IMR-90 (cell line): ENCODE results near the gene C13orf46. TPM values are rescaled to one million over a fixed set of nuclear protein-coding genes. Genes with fewer than 3 reads are reported as not detected.

Experiments used
- ATAC-seq: fragments of 200-7000 bp; cut with Tn5 transposase; 2 replicates; pipeline ENCODE4 v1.9.1; 2020; ENCODE audit warnings: low read depth, mild to moderate bottlenecking, moderate library complexity
- BruUV-seq: library from RNA; stranded (reverse); fragments of 400-500 nt; replicated peaks from 2 replicates; lab custom pipeline; 2021; lab: Mats Ljungman, UMichigan
- CTCF ChIA-PET: fragments of 300-600 bp; formaldehyde crosslinking; extraction: SDS; loops from one replicate; lab custom pipeline; 2021; ENCODE audit warnings: antibody characterized with exemption; lab: Yijun Ruan, JAX
- POLR2A ChIA-PET: fragments of 300-600 bp; sonication (Branson Sonifier 250); formaldehyde crosslinking; loops from one replicate; lab custom pipeline; 2022; ENCODE audit warnings: antibody characterized with exemption; ENCODE audit not compliant: unreplicated experiment; lab: Charles Lee
- DNase-seq: peaks from one replicate; pipeline ENCODE4 v3.0.0; 2013
- H2AFZ ChIP-seq: replicated peaks from 2 replicates; pipeline ENCODE3; 2013; ENCODE audit warnings: low read length, mild to moderate bottlenecking; ENCODE audit not compliant: poor library complexity
- H2AK5ac ChIP-seq: 2 replicates; pipeline ENCODE4 v1.6.1; 2013; ENCODE audit warnings: low read depth, low read length, inconsistent platforms
- H2AK9ac ChIP-seq: replicated peaks from 2 replicates; pipeline ENCODE3; 2013; ENCODE audit warnings: mild to moderate bottlenecking, low read depth, low read length, moderate library complexity; ENCODE audit not compliant: poor library complexity
- H2BK120ac ChIP-seq: 2 replicates; pipeline ENCODE4 v1.6.1; 2013; ENCODE audit warnings: low read depth, low read length, inconsistent platforms
- H2BK15ac ChIP-seq: 3 replicates; pipeline ENCODE4 v1.6.1; 2013; ENCODE audit warnings: low read depth, low read length, inconsistent platforms
- H2BK20ac ChIP-seq: 2 replicates; pipeline ENCODE4 v1.6.1; 2013; ENCODE audit warnings: low read depth, mild to moderate bottlenecking, inconsistent platforms, low read length, moderate library complexity
- H2BK5ac ChIP-seq: 2 replicates; pipeline ENCODE4 v1.6.1; 2013; ENCODE audit warnings: mild to moderate bottlenecking, low read depth, low read length, inconsistent platforms; ENCODE audit not compliant: poor library complexity, severe bottlenecking
- H3K14ac ChIP-seq: replicated peaks from 2 replicates; pipeline ENCODE4 v1.6.1; 2013; ENCODE audit warnings: low read depth, low read length, inconsistent platforms
- H3K18ac ChIP-seq: 2 replicates; pipeline ENCODE4 v1.6.1; 2013; ENCODE audit warnings: low read depth, low read length, control low read depth
- H3K23ac ChIP-seq: 2 replicates; pipeline ENCODE4 v1.6.1; 2013; ENCODE audit warnings: low read depth, low read length, inconsistent platforms
- H3K27ac ChIP-seq: 2 replicates; pipeline ENCODE4 v1.5.1; 2013; ENCODE audit warnings: mild to moderate bottlenecking, control low read depth, low read length; ENCODE audit not compliant: insufficient read depth
- H3K27me3 ChIP-seq: 2 replicates; pipeline ENCODE4 v1.6.1; 2013; ENCODE audit warnings: low read length; ENCODE audit not compliant: control insufficient read depth, insufficient read depth
- H3K36me3 ChIP-seq: 2 replicates; pipeline ENCODE4 v1.6.1; 2013; ENCODE audit warnings: low read length, mixed read lengths; ENCODE audit not compliant: control insufficient read depth, insufficient read depth
- H3K4ac ChIP-seq: 2 replicates; pipeline ENCODE4 v1.6.1; 2013; ENCODE audit warnings: low read depth, low read length, inconsistent platforms
- H3K4me1 ChIP-seq: 2 replicates; pipeline ENCODE4 v1.6.1; 2013; ENCODE audit warnings: low read length, mixed read lengths; ENCODE audit not compliant: control insufficient read depth, insufficient read depth
- H3K4me2 ChIP-seq: 2 replicates; pipeline ENCODE4 v1.6.1; 2013; ENCODE audit warnings: low read depth, mild to moderate bottlenecking, control low read depth, low read length, moderate library complexity
- H3K4me3 ChIP-seq: 2 replicates; pipeline ENCODE4 v1.5.1; 2013; ENCODE audit warnings: low read depth, mild to moderate bottlenecking, control low read depth, low read length, moderate library complexity; ENCODE audit not compliant: insufficient read depth
- H3K56ac ChIP-seq: 2 replicates; pipeline ENCODE4 v1.6.1; 2013; ENCODE audit warnings: low read length, inconsistent platforms; ENCODE audit not compliant: insufficient read depth; ENCODE audit errors: extremely low read depth
- H3K79me1 ChIP-seq, 2 experiments: 2 replicates each; pipeline ENCODE4 v1.6.1; 2013; ENCODE audit warnings: low read length in 2 of 2, inconsistent platforms in 1 of 2, low read depth in 1 of 2
- H3K9ac ChIP-seq: 2 replicates; pipeline ENCODE4 v1.6.1; 2013; ENCODE audit warnings: low read depth, low read length, control low read depth
- H3K9me1 ChIP-seq: 2 replicates; pipeline ENCODE4 v1.6.1; 2013; ENCODE audit warnings: low read length, inconsistent platforms; ENCODE audit not compliant: insufficient read depth
- H3K9me3 ChIP-seq: 2 replicates; pipeline ENCODE4 v1.6.1; 2013; ENCODE audit warnings: low read length; ENCODE audit not compliant: control insufficient read depth, insufficient read depth
- H4K20me1 ChIP-seq: 2 replicates; pipeline ENCODE4 v1.6.1; 2013; ENCODE audit warnings: low read length, inconsistent platforms; ENCODE audit not compliant: insufficient read depth
- H4K5ac ChIP-seq: 2 replicates; pipeline ENCODE4 v1.6.1; 2013; ENCODE audit warnings: mild to moderate bottlenecking, low read depth, low read length, control low read depth
- H4K8ac ChIP-seq, 2 experiments: 2 replicates each; pipeline ENCODE4 v1.6.1; 2013; ENCODE audit warnings: low read depth in 2 of 2, low read length in 2 of 2, control low read depth in 1 of 2, inconsistent platforms in 1 of 2
- H4K91ac ChIP-seq: 2 replicates; pipeline ENCODE4 v1.6.1; 2013; ENCODE audit warnings: low read depth, low read length, inconsistent platforms; ENCODE audit not compliant: insufficient read depth
- CEBPB ChIP-seq: IDR thresholded peaks from 2 replicates; pipeline ENCODE4 v1.6.1; 2012; ENCODE audit warnings: low read depth, low read length, improper control_type of control experiment
- CHD1 ChIP-seq: IDR thresholded peaks from 2 replicates; pipeline ENCODE4 v1.6.1; 2012; ENCODE audit warnings: low read depth, low read length, improper control_type of control experiment
- CTCF ChIP-seq: conservative IDR thresholded peaks from 2 replicates; pipeline ENCODE4 v1.5.1; 2012; ENCODE audit warnings: mild to moderate bottlenecking, low read depth, low read length, improper control_type of control experiment
- MAFK ChIP-seq: IDR thresholded peaks from 2 replicates; pipeline ENCODE4 v1.6.1; 2012; ENCODE audit warnings: low read depth, low read length, improper control_type of control experiment
- MXI1 ChIP-seq: IDR thresholded peaks from 2 replicates; pipeline ENCODE4 v1.6.1; 2012; ENCODE audit warnings: low read depth, mild to moderate bottlenecking, low read length, moderate library complexity, borderline replicate concordance
- NFE2L2 ChIP-seq: fragments of 150-350 bp; IDR thresholded peaks from 2 replicates; pipeline ENCODE4 v1.6.1; 2016; ENCODE audit warnings: low read depth, mild to moderate bottlenecking, low read length
- POLR2A ChIP-seq: IDR thresholded peaks from 2 replicates; pipeline ENCODE4 v1.6.1; 2012; ENCODE audit warnings: mild to moderate bottlenecking, low read depth, low read length
- RCOR1 ChIP-seq: IDR thresholded peaks from 2 replicates; pipeline ENCODE4 v1.6.1; 2012; ENCODE audit warnings: mild to moderate bottlenecking, low read length, improper control_type of control experiment; ENCODE audit not compliant: insufficient replicate concordance
- SMC3 ChIP-seq: fragments of 150-350 bp; IDR thresholded peaks from 2 replicates; pipeline ENCODE4 v1.6.1; 2016; ENCODE audit warnings: low read depth, mild to moderate bottlenecking, antibody characterized with exemption, low read length, moderate library complexity
- WGBS, 2 experiments: methylation state at CpG; one replicate each; pipeline versions ENCODE4 v1.1.5 to v1.1.7; 2013; ENCODE audit warnings: missing lambda C conversion rate in 2 of 2; ENCODE audit not compliant: insufficient read length in 1 of 2; ENCODE audit errors: extremely low coverage in 2 of 2; 5-methylcytosine and 5-hydroxymethylcytosine counted together
- dilution Hi-C: fragments of 300-500 bp; cut with HindIII; formaldehyde crosslinking; loops from one replicate; pipeline ENCODE4 v1.14.3; 2018; ENCODE audit warnings: low sequenced_read_pairs; ENCODE audit not compliant: unreplicated experiment
- in situ Hi-C: fragments of 300-500 bp; cut with MboI; formaldehyde crosslinking; loops from 3 replicates; pipeline ENCODE4 v1.14.3; 2019; ENCODE audit warnings: low sequenced_read_pairs, inconsistent platforms, mixed read lengths
- intact Hi-C: fragments of 100-400 bp; cut with micrococcal nuclease; formaldehyde crosslinking; loops from 2 replicates; pipeline ENCODE4 v1.10.0; 2022
- polyA plus RNA-seq, 3 experiments: library from polyadenylated mRNA; depleted of rRNA; stranded (reverse); fragments of >200 nt; gene quantifications; 2 replicates each; pipeline ENCODE4 v1.2.3, GENCODE V29; 2012; ENCODE audit warnings: low replicate concordance in 1 of 3
- total RNA-seq: library from RNA; depleted of rRNA; stranded (reverse); fragments of >200 nt; gene quantifications from 2 replicates; pipeline ENCODE4 v1.2.3, GENCODE V29; 2012

C13orf46 gene
- total and polyA plus RNA-seq, 2 of the 4 experiments (the other 2 are of a cell fraction) = under 0.01 to 2.1 TPM

GRCh38 chr13:113982296-113982661 lies 8.4 kb upstream of the C13orf46 start:
- intact Hi-C loops = no loop called here
- POLR2A ChIA-PET = no interaction called here
- no peak overlapping the region for H2BK15ac ChIP-seq

More at GRCh38 chr13:113982296-113982661, 8.4 kb upstream of the C13orf46 start:
- Histone ChIP-seq H3K56ac (no peak overlapping the region), H3K14ac (no peak overlapping the region), H2BK20ac (no peak overlapping the region), H3K9me1 (peaks cover 19% of the 10 kb centered on the region), H4K5ac (no peak overlapping the region), H3K9me3 (no peaks in the 10 kb centered on the region), H4K8ac (no peak overlapping the region), H4K20me1 (peaks cover 15% of the 10 kb centered on the region), H4K91ac (no peak overlapping the region), H3K27ac (no peak overlapping the region), H2AK9ac (peak overlapping the region; percentile 72), H2AFZ (peak overlapping the region; percentile 32), H2AK5ac (no peak overlapping the region), H2BK5ac (no peak overlapping the region), H3K4me3 (no peak overlapping the region), H3K23ac (no peak overlapping the region), H3K18ac (no peak overlapping the region), H3K9ac (no peak overlapping the region), H3K36me3 (peaks cover 52% of the 10 kb centered on the region), H3K4me2 (no peak overlapping the region), H3K27me3 (no peaks in the 10 kb centered on the region), H3K4me1 (peaks cover 3% of the 10 kb centered on the region), H3K79me1 (peaks cover 3 to 34% of the 10 kb centered on the region in 2 experiments; a peak in 3 of 4 replicates), H2BK120ac (no peak overlapping the region), H3K4ac (no peak overlapping the region)
- dilution Hi-C loops = no loop called here
- DNase-seq = no peak
- no TSS peak for BruUV-seq
- TF ChIP-seq CEBPB (no peak), CHD1 (no peak), RCOR1 (no peak), CTCF (no peak), MXI1 (no peak), POLR2A (no peak), SMC3 (no peak), NFE2L2 (no peak), MAFK (no peak)
- CTCF ChIA-PET = no interaction called here
- in situ Hi-C loops = no loop called here
- no peak for ATAC-seq
- 100% methylated on average over 3 of the region's 15 CpGs; no CpG with 5 or more reads in 1 of the 2 experiments for WGBS, 2 experiments
